Mesangial cell (primary cell): ENCODE measurements around the gene MOGAT3. TPM values are rescaled to one million over a fixed set of nuclear protein-coding genes. Genes with fewer than 3 reads are reported as not detected.

ENCODE experiments used
- total RNA-seq: library from RNA; depleted of rRNA; stranded (reverse); fragments of >200 nt; gene quantifications from 2 replicates; pipeline ENCODE4 v1.2.3, GENCODE V29; 2015

Gene MOGAT3, protein sequence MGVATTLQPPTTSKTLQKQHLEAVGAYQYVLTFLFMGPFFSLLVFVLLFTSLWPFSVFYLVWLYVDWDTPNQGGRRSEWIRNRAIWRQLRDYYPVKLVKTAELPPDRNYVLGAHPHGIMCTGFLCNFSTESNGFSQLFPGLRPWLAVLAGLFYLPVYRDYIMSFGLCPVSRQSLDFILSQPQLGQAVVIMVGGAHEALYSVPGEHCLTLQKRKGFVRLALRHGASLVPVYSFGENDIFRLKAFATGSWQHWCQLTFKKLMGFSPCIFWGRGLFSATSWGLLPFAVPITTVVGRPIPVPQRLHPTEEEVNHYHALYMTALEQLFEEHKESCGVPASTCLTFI
- total RNA-seq: not detected in 2 replicates

GRCh38 chr7:101200862-101201599, at the start of gene MOGAT3:
TSS of gene MOGAT3 (minus strand) at chr7:101201036. CDS start at chr7:101200854, 182 bp downstream.

DNA sequence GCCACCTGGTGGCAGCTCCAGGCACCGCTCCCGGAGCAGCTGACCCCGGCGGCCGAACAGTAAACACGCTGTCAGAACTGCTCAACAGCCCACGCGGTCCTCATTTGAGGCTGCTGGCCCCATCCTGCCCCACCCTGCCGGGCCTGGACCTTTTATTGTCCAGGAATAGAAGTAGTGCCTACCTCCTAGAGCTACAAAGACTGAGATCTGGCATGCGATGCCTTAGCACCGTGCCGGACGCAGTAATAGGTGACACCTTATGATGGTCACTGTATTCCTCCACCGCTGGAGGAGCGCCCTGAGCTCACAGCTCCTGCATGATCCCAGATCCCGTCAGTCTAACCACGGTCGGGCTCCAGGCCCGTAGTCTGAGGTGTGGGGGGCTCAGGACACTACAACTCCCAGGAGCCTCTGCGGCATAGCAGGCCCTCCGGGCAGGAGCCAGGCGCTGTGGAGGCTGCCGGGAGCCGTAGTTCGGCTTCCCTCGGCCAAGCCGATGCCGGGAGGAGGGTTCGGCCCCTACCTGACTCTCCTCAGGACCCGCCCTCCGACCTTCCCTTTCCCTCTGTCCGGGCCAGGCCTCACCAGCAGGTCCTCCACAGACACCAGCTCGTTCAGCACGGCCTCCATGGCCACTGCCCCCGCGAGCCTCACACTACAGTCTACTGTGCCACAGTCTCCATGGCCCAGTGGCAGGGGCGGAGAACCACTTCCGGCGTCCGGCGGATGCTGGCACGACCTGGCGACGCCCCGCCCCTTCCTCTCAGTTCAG, 43.7 kb upstream of the MOGAT3 start, which contains the start of gene FIS1:
Gene FIS1, minus strand, starts transcription at position 707 of the 772 bp plus-strand sequence. Its CDS starts 77 bp downstream, at position 630.

DNA sequence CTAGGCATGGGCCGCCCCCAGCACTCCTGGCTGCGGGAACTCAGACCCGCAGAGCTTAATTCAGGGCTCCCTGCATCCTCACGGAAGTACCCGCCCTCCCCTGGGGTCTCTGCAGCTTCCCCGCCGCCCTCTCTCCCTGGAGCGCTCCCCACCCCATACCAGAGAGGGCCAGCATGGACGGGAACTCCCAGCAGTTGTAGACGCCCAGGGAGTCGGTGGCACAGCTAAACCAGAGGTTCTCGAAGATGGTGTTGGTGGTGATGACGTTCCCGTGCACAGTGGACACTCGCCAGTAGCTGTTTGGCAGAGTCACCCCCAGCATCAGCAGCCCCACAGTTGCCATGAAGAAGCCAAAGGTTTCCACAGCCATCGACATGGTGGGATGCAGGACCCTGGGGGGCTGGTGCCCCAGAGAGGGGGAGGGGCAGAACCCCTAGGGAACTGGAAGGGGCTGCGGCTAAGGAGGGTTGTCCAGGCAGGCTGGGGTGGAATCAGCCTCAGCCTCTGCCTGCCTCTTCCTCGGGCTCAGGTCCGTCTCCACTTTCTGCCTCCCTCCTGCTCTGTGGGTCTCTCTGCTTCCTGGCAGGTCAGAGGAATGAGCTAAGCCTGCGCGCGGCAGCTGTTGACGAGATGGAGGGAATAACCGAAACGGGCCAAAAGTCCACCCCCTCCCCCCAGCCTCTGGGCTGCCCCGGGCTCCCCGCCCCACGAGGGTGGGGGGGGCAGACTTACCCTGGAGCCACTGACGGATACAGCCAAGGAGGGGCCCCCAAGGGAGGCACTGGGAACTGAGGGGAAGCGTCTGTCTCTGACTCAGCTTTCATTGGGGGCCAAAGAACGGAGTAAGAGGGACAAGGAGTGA, 36.6 kb upstream of the MOGAT3 start, which contains the start of gene CLDN15:
Gene CLDN15, minus strand, starts transcription at position 597 of the 862 bp plus-strand sequence. Its CDS starts 221 bp downstream, at position 376.

DNA sequence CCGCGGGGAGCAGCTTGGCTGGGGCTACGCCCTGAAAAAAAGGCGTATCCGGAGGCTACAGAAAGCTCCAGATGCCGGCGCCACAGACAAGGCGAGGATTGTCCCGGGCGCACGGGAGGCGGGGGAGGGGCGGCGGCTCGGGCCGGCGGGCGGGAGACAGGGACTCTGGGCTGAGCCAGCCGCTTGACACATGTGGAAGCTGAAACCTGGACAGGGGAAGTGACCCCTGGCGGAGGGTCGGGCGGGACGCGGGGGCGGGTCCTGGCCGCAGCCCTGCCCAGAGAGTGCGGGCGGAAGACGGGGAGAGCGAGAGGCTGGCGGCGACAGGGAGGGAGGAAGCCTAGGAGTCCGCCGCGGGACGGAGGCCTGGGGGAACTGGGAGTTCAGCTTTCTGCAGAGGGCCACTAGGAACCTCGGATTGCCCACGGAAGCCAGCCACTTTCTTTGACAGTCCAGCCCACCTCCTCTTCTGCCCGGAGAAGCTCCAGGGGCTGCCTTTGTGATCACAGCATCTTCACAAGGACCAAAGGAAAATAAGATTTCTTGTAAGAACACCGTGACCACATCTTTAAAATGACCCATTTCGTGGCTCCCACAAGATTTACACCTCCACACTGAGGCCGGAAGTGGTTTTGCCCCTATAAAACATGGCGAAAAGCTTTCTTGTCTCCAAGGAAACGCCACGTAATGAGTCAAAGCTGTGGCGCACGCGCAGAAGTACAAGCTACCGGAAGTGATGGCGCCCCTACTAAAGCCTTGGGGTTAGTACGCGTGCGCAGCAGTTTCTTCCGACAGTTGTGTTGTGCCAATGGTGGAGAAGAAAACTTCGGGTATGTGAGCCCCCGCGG, 16.8 kb upstream of the MOGAT3 start, which contains the start of the genes PLOD3 and ZNHIT1:
Gene PLOD3, minus strand, starts transcription at position 194 of the 848 bp plus-strand sequence. CDS start 307 bp downstream, outside the sequence.
Gene ZNHIT1, plus strand, starts transcription at position 778 of the 848 bp plus-strand sequence. Its CDS starts 31 bp downstream, at position 809.

DNA sequence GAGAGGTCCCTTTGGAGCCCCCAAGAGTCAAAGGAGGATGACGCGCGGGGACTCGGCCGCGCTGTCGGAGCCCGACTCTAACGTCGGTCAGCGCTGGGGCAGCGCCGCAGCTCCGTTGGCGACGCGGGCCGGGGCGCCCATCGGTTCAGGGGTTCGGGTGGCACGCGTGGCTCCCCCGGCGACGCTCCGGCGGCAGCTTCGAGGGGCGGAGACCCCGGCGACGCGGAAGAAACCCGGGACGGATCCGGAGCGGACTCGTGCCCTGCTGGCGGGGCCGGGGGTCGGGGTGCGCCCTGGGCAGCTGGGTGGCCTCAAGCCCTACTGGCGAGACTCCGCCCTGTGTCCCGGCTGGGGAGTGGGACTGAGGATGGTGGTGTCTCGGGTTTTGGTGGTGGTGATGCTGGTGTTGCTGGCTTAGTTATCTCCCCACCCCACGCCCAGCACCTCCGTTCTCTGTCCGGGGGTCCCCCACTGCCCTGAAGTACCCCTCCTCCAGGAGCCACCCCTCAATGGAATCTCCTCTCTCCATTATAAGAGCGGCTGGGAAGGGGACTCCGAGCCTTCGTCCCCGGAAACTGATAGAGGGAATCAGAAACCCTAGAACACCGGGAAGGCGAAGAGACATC, 20.6 kb downstream of the MOGAT3 start, which contains the start of gene NAT16:
Gene NAT16, minus strand, starts transcription at position 164 of the 626 bp plus-strand sequence. CDS start 5,486 bp downstream, outside the sequence.

GRCh38 chr7:101165075-101165957, 35.5 kb downstream of the MOGAT3 start, which contains the start of gene VGF:
TSS of gene VGF (minus strand) at chr7:101165569. CDS start at chr7:101164843, 726 bp downstream.

DNA sequence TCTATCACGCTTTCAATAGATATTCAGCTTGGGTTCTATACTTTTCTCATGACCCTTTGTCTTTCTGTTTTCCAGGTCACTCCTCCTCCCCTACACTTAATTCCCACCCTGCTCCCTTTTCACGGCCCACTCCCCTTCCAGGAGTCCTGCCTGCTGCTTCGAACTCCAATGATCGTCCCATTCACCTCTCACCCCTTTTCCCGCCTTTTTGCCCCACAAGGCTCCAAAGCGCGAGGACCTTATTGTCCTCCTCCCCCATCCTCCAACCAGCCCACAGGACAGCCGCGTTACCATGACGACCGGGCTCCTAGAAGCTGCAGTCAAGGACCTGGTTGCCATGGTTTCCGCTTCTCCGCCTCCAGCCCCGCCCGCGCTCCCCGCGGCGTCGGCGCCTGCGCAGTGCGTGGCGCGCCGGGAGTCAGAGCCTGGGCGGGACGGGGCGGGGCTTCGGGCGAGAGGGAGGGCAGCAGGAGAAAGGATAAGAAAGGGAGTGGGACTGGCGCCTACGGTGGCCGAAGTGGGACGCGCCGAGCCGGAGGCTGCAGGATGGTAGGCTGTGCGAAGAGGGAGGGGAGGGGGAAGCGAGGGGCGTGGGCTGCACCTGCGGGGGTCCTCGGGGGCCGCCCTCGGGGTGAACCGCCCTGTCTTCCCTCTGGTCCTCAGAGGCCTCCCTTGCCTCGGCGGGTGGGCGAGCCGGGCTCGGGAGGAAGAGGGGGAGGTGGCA, 46.7 kb downstream of the MOGAT3 start, which contains the start of gene AP1S1:
Gene AP1S1, plus strand, starts transcription at position 508 of the 724 bp plus-strand sequence. Its CDS starts 39 bp downstream, at position 547.

Other genes with a start within 250 kb of the MOGAT3 start
- gene MUC12, start 231.5 kb downstream of the MOGAT3 start, total RNA-seq: 1.3 and 2.9 TPM in 2 replicates
- not detected in 2 replicates for gene MUC17, start 181.0 kb downstream of the MOGAT3 start, total RNA-seq
- gene TRIM56, start 115.6 kb downstream of the MOGAT3 start, total RNA-seq: 9.0 and 16.1 TPM in 2 replicates
- 564 and 3,220 TPM in 2 replicates for gene SERPINE1, start 73.9 kb downstream of the MOGAT3 start, total RNA-seq
- gene AP1S1, start 46.6 kb downstream of the MOGAT3 start, total RNA-seq: 87.5 and 105 TPM in 2 replicates
- 0.49 and 0.89 TPM in 2 replicates for gene VGF, start 35.5 kb downstream of the MOGAT3 start, total RNA-seq
- gene NAT16, start 20.7 kb downstream of the MOGAT3 start, total RNA-seq: not detected in 2 replicates
- gene PLOD3, start 16.5 kb upstream of the MOGAT3 start, total RNA-seq: 84.7 and 113 TPM in 2 replicates
- gene ZNHIT1, start 17.1 kb upstream of the MOGAT3 start, total RNA-seq: 94.8 and 117 TPM in 2 replicates
- 1.1 and 1.9 TPM in 2 replicates for gene CLDN15, start 36.8 kb upstream of the MOGAT3 start, total RNA-seq
- gene FIS1, start 44.0 kb upstream of the MOGAT3 start, total RNA-seq: 175 and 218 TPM in 2 replicates
- 32.3 and 36.8 TPM in 2 replicates for gene IFT22, start 120.8 kb upstream of the MOGAT3 start, total RNA-seq
- 0.16 and 0.25 TPM in 2 replicates for gene COL26A1, start 161.8 kb upstream of the MOGAT3 start, total RNA-seq